Measurements from ENCODE around the gene ATG4B.

DNA sequence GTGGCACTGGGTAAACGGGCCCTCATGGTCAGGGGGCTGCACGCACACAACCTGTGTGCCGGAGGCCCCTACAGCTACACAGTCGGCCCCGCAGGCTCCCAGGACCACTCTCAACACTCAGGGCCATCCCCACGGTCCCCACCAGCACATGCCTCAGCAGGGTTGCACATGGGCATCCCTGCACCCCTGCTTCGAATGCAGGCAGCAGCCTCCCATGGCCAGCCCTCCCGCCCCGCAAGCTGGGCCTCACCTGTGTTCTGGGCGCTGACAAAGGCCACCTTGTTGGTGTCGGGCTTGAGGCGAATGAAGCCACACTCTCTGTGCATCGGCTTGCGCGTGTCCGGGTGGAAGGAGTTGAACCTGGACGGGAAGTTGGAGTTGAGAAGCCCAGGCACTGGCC is 34.8 kb upstream of the ATG4B start:
- TF ChIP-seq CTCF (IDR thresholded peaks at IDR 0.05; ENCODE audit: extremely low read depth in 1 of 2, insufficient read depth in 1 of 2, low read depth in 1 of 2, low read length in 2 of 2) (no peak), EZH2 (IDR thresholded peaks at IDR 0.05; ENCODE audit: borderline replicate concordance, low read depth, low read length, severe bottlenecking) (no peak)
